NB4 (cell line): ENCODE measurements around the gene MROH7.

Source experiments
- DNase-seq: peaks from one replicate; pipeline ENCODE4 v3.0.0; 2010; ENCODE audit warnings: low read depth
- H3K4me3 ChIP-seq: one replicate; pipeline ENCODE4 v1.5.1; 2011; ENCODE audit warnings: mild to moderate bottlenecking, low read depth, low read length, moderate library complexity
- CTCF ChIP-seq: IDR thresholded peaks from one replicate; pipeline ENCODE4 v1.5.1; 2012; ENCODE audit warnings: low read depth, low read length
- MYC ChIP-seq: IDR thresholded peaks from 2 replicates; pipeline ENCODE4 v1.6.1; 2011; ENCODE audit warnings: low read depth, low read length
- POLR2A ChIP-seq: IDR thresholded peaks from 2 replicates; pipeline ENCODE4 v1.6.1; 2011; ENCODE audit warnings: mild to moderate bottlenecking; ENCODE audit not compliant: insufficient read length; ENCODE audit errors: extremely low read depth
- TF ChIP-seq, protein P1 (sequence below): IDR thresholded peaks from 2 replicates; pipeline ENCODE4 v1.6.1; 2011; ENCODE audit warnings: low read depth, low read length

Gene MROH7

DNA sequence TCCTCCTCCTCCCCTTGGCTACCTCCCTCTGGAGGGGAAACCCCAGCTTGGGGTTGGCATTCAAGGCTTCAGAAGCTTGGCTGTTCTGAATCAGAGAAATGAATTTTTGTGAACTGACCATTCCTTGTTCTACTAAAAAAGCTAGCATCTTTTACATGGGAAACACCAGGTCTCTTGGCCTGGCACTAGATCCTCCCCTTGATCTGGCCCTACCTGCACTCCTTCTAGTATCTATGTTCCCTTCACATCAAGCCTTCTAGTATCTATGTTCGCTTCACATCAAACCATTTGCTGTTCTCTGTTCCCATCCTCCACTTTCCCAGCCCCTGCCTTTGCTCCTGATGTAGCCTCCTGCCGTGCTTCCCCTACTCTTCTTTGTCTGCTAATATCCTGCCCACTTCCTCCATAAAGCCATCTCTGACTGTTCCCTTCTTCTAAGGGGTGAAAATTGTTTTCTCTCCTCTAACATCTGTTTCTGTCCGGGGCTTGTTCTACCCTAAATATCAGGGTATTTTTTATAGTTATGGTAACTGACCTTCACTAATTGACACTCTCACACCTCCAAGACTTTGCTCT lies 44.0 kb upstream of the MROH7 start:
- TF ChIP-seq, protein P1, sequence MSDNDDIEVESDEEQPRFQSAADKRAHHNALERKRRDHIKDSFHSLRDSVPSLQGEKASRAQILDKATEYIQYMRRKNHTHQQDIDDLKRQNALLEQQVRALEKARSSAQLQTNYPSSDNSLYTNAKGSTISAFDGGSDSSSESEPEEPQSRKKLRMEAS = no peak
- TF ChIP-seq MYC (no peak), CTCF (no peak), POLR2A (no peak)
- no peak for DNase-seq

GRCh38 chr1:54599211-54599823 lies 42.3 kb upstream of the MROH7 start:
- DNase-seq = no peak

More for the DNA sequence above, 44.0 kb upstream of the MROH7 start:
- H3K4me3 ChIP-seq = no peak overlapping the region

GRCh38 chr1:54600947-54601721 lies 40.5 kb upstream of the MROH7 start:
- DNase-seq = no peak
- no peak overlapping the region for H3K4me3 ChIP-seq
- TF ChIP-seq MYC = no peak
- TF ChIP-seq, protein P1 = no peak
- no peak for TF ChIP-seq CTCF
- no peak for TF ChIP-seq POLR2A

More at GRCh38 chr1:54599211-54599823, 42.3 kb upstream of the MROH7 start:
- H3K4me3 ChIP-seq = no peak overlapping the region
- TF ChIP-seq, protein P1 = no peak
- TF ChIP-seq CTCF = no peak
- TF ChIP-seq MYC = no peak
- TF ChIP-seq POLR2A = no peak

GRCh38 chr1:54601730-54602129 lies 39.9 kb upstream of the MROH7 start:
- no peak overlapping the region for H3K4me3 ChIP-seq
- no peak for TF ChIP-seq MYC
- no peak for TF ChIP-seq CTCF
- DNase-seq = no peak

- TF ChIP-seq MYC (no peak), CTCF (no peak), POLR2A (no peak)
- TF ChIP-seq, protein P1 = no peak
- no peak for DNase-seq
- H3K4me3 ChIP-seq = no peak overlapping the region
These were observed 39.0 kb upstream of the MROH7 start for GRCh38 chr1:54602554-54602953.
